ENCODE data around the gene HPS4.

GRCh38 chr22:26446808-26447515 lies 36.6 kb downstream of the HPS4 start:
- TF ChIP-seq, protein P1, sequence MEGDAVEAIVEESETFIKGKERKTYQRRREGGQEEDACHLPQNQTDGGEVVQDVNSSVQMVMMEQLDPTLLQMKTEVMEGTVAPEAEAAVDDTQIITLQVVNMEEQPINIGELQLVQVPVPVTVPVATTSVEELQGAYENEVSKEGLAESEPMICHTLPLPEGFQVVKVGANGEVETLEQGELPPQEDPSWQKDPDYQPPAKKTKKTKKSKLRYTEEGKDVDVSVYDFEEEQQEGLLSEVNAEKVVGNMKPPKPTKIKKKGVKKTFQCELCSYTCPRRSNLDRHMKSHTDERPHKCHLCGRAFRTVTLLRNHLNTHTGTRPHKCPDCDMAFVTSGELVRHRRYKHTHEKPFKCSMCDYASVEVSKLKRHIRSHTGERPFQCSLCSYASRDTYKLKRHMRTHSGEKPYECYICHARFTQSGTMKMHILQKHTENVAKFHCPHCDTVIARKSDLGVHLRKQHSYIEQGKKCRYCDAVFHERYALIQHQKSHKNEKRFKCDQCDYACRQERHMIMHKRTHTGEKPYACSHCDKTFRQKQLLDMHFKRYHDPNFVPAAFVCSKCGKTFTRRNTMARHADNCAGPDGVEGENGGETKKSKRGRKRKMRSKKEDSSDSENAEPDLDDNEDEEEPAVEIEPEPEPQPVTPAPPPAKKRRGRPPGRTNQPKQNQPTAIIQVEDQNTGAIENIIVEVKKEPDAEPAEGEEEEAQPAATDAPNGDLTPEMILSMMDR (IDR thresholded peaks at IDR 0.05) = no peak
- TF ChIP-seq ZFX (IDR thresholded peaks at IDR 0.05; ENCODE audit: borderline replicate concordance) = no peak
